ENCODE data around the gene S1PR3.

Gene S1PR3

DNA sequence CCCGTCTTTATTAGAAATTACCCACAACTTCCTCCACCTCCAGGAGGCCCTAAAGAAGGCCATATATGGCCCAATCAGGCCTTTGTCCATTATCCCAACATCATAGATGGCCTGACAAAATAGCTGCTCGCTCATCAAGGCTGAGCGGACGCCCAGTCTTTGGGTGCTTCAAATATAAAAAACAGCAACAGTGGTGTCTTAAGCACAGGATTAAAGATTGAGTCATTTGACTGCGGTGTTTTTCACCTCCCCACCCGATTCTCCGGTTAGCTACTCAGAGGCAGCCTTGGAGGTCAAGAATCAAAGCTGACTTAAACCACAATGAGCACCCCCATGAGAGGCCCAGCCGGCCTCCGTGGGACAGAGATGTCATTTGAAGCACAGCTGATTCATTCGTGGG lies 18.8 kb downstream of the S1PR3 start:
- Histone ChIP-seq H3K4me1 (ENCODE audit: control insufficient read depth, low read length) (0 out of 2 replicates have a peak, but pooled peaks cover 4% of the 10 kb centered on the region), H4K20me1 (ENCODE audit: control insufficient read depth, insufficient read depth, low read depth, low read length) (0 out of 2 replicates have a peak, but pooled peaks cover 3% of the 10 kb centered on the region), H3K27ac (ENCODE audit: low read depth, low read length) (no peak overlapping the region), H3K9me3 (ENCODE audit: control insufficient read depth, insufficient read depth, low read length) (no peaks in the 10 kb centered on the region), H3K36me3 (ENCODE audit: control insufficient read depth, low read length) (no peaks in the 10 kb centered on the region), H3K9me2 (replicated peaks; ENCODE audit: control insufficient read depth, low read length) (no peaks in the 10 kb centered on the region), H3K79me2 (ENCODE audit: control insufficient read depth, low read length) (no peaks in the 10 kb centered on the region), H3K4me3 (ENCODE audit: low read length) (no peak overlapping the region), H3F3A (ENCODE audit: control insufficient read depth, insufficient read depth) (no peaks in the 10 kb centered on the region), H3K27me3 (ENCODE audit: control insufficient read depth, low read length) (0 out of 2 replicates have a peak, but pooled peaks cover 4% of the 10 kb centered on the region), H3K4me2 (ENCODE audit: low read length) (no peak overlapping the region)
- TF ChIP-seq, protein P1, sequence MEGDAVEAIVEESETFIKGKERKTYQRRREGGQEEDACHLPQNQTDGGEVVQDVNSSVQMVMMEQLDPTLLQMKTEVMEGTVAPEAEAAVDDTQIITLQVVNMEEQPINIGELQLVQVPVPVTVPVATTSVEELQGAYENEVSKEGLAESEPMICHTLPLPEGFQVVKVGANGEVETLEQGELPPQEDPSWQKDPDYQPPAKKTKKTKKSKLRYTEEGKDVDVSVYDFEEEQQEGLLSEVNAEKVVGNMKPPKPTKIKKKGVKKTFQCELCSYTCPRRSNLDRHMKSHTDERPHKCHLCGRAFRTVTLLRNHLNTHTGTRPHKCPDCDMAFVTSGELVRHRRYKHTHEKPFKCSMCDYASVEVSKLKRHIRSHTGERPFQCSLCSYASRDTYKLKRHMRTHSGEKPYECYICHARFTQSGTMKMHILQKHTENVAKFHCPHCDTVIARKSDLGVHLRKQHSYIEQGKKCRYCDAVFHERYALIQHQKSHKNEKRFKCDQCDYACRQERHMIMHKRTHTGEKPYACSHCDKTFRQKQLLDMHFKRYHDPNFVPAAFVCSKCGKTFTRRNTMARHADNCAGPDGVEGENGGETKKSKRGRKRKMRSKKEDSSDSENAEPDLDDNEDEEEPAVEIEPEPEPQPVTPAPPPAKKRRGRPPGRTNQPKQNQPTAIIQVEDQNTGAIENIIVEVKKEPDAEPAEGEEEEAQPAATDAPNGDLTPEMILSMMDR (IDR thresholded peaks at IDR 0.05; ENCODE audit: low read depth, low read length, poor library complexity, severe bottlenecking), result no peak
- TF ChIP-seq EZH2phosphoT487 (IDR thresholded peaks at IDR 0.05; ENCODE audit: borderline replicate concordance, low read length), result no peak

DNA sequence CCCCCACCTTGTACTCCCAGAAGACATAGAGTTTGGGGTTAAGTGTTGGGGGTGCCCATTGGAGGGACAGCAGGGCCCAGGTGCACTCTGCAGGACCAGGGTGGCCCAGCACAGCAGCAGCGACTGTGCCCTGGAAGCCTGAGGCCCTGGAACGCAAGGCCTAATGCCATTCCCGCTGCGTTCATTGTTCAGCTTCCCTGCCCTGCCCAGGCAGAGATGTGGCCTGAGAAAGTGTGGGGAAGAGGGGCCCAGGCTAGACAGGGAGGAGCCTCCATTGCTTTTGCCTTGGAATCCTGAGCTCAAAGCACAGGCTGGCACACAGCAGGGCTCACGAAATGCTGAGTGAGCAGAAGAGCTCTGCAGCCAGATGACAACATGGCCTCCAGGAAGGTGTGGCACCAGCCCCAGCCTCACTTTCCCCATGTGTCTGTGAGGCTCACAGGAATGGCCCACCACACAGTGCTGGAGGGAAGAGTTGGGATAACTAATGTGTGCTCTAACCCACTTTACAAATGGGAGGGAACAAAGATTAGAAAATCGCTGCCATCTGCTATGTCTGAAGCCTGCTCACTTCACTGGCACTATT lies 19.4 kb downstream of the S1PR3 start:
- H3K36me3 ChIP-seq (ENCODE audit: control insufficient read depth, low read length), result no peaks in the 10 kb centered on the region
- H3K27me3 ChIP-seq (ENCODE audit: control insufficient read depth, low read length), result 0 out of 2 replicates have a peak, but pooled peaks cover 4% of the 10 kb centered on the region
- H3K4me1 ChIP-seq (ENCODE audit: control insufficient read depth, low read length), result 0 out of 2 replicates have a peak, but pooled peaks cover 4% of the 10 kb centered on the region
- H3F3A ChIP-seq (ENCODE audit: control insufficient read depth, insufficient read depth), result no peaks in the 10 kb centered on the region
- H4K20me1 ChIP-seq (ENCODE audit: control insufficient read depth, insufficient read depth, low read depth, low read length), result 0 out of 2 replicates have a peak, but pooled peaks cover 3% of the 10 kb centered on the region
- H3K9me3 ChIP-seq (ENCODE audit: control insufficient read depth, insufficient read depth, low read length), result no peaks in the 10 kb centered on the region
- no peak overlapping the region for H3K4me2 ChIP-seq (ENCODE audit: low read length)
- H3K9me2 ChIP-seq (replicated peaks; ENCODE audit: control insufficient read depth, low read length), result no peaks in the 10 kb centered on the region
- H3K79me2 ChIP-seq (ENCODE audit: control insufficient read depth, low read length), result no peaks in the 10 kb centered on the region
- H3K27ac ChIP-seq (ENCODE audit: low read depth, low read length), result no peak overlapping the region
- TF ChIP-seq EZH2phosphoT487 (IDR thresholded peaks at IDR 0.05; ENCODE audit: borderline replicate concordance, low read length), result no peak
- TF ChIP-seq, protein P1 (IDR thresholded peaks at IDR 0.05; ENCODE audit: low read depth, low read length, poor library complexity, severe bottlenecking), result no peak
- no peak overlapping the region for H3K4me3 ChIP-seq (ENCODE audit: low read length)

DNA sequence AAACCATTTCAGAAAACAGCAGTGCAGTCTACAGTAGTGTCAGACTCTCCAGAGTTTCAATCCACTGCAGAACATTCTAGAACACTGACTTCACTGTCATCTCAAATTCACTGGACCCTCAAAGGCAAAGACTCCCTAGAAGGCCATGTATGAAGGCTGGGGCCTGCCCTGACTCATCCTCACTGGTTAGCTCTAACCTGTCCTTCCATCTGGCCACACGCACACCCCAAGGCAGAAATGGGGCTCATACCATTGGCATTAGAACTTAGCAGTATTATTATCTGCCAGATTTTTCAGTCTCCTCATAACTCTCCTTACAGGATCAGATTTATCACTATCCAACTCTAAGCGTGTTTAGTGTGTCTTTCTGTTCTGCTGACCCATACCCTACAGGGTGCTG lies 20.4 kb downstream of the S1PR3 start:
- H3K4me2 ChIP-seq (ENCODE audit: low read length), result no peak overlapping the region
- H3K9me3 ChIP-seq (ENCODE audit: control insufficient read depth, insufficient read depth, low read length), result no peaks in the 10 kb centered on the region
- no peak overlapping the region for H3K4me3 ChIP-seq (ENCODE audit: low read length)
- TF ChIP-seq, protein P1 (IDR thresholded peaks at IDR 0.05; ENCODE audit: low read depth, low read length, poor library complexity, severe bottlenecking), result no peak
- no peak for TF ChIP-seq EZH2phosphoT487 (IDR thresholded peaks at IDR 0.05; ENCODE audit: borderline replicate concordance, low read length)
- 0 out of 2 replicates have a peak, but pooled peaks cover 4% of the 10 kb centered on the region for H3K4me1 ChIP-seq (ENCODE audit: control insufficient read depth, low read length)
- H4K20me1 ChIP-seq (ENCODE audit: control insufficient read depth, insufficient read depth, low read depth, low read length), result no peaks in the 10 kb centered on the region
- H3K9me2 ChIP-seq (replicated peaks; ENCODE audit: control insufficient read depth, low read length), result no peaks in the 10 kb centered on the region
- no peaks in the 10 kb centered on the region for H3F3A ChIP-seq (ENCODE audit: control insufficient read depth, insufficient read depth)
- H3K27ac ChIP-seq (ENCODE audit: low read depth, low read length), result no peak overlapping the region
- 0 out of 2 replicates have a peak, but pooled peaks cover 4% of the 10 kb centered on the region for H3K27me3 ChIP-seq (ENCODE audit: control insufficient read depth, low read length)
- H3K79me2 ChIP-seq (ENCODE audit: control insufficient read depth, low read length), result no peaks in the 10 kb centered on the region
- no peaks in the 10 kb centered on the region for H3K36me3 ChIP-seq (ENCODE audit: control insufficient read depth, low read length)
